Fibroblast of pulmonary artery (primary cell): ENCODE results near the gene CALHM2.

Source experiments
- DNase-seq: peaks from one replicate; pipeline ENCODE4 v3.0.0-alpha.2; 2010; ENCODE audit warnings: low read depth
- H3K4me3 ChIP-seq: replicated peaks from 2 replicates; pipeline ENCODE4 v1.5.1; 2011; ENCODE audit warnings: low read depth, mild to moderate bottlenecking, control low read depth, low read length, moderate library complexity
- CTCF ChIP-seq: IDR thresholded peaks from 2 replicates; pipeline ENCODE4 v1.5.1; 2011; ENCODE audit warnings: mild to moderate bottlenecking, control low read depth, low read length, inconsistent platforms; ENCODE audit errors: missing control alignments

The CALHM2 gene

DNA sequence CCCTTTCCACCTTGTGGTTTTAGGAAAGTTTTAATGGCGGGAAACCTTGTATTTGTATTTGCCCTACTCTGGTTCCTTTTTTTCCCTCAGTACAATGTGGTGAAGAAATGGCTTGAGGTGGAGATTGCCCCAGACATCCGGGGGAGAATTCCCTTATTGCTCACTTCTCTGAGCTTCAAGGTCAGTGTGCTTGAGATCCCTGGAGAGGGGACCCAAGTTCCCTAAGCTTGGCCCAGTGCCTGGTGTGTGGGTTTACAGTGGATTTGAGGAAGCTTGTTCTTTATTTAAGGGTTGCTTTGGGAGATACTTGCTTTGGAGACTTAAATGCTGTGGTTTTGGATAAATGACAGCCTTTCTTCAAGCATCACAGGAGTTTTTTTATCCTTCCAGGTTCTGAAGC lies 18.3 kb downstream of the CALHM2 start:
- DNase-seq = peak; percentile 84
- H3K4me3 ChIP-seq = no peak overlapping the region
- no peak for TF ChIP-seq CTCF

- no peak overlapping the region for H3K4me3 ChIP-seq
- no peak for TF ChIP-seq CTCF
- no peak for DNase-seq
These were observed 20.3 kb downstream of the CALHM2 start for GRCh38 chr10:103431902-103432301.

DNA sequence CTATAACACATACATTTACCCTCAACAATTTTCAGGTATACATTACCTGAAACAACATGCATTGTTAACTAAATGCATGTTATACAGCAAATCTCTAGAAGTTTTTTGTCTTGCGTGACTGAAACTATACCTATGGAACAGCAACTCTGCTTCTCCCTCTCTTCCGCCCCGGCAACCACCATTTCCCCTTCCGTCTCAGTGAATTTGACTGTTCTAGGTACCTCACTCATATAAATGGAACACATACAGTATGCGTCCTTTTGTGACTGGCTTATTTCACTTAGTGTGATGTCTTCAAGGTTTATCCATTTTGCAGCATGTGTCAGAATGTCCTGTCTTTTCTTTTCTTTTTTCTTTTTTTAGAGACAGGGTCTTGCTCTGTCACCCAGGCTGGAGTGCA lies 22.5 kb downstream of the CALHM2 start:
- H3K4me3 ChIP-seq = no peak overlapping the region
- no peak for TF ChIP-seq CTCF
- DNase-seq = no peak

GRCh38 chr10:103428989-103429643 lies 23.1 kb downstream of the CALHM2 start:
- no peak for TF ChIP-seq CTCF
- no peak overlapping the region for H3K4me3 ChIP-seq
- DNase-seq = no peak

GRCh38 chr10:103427866-103428265 lies 24.3 kb downstream of the CALHM2 start:
- H3K4me3 ChIP-seq = no peak overlapping the region
- TF ChIP-seq CTCF = no peak
- no peak for DNase-seq

GRCh38 chr10:103423748-103424147 lies 28.4 kb downstream of the CALHM2 start:
- no peak for DNase-seq
- no peak for TF ChIP-seq CTCF
- no peak overlapping the region for H3K4me3 ChIP-seq

DNA sequence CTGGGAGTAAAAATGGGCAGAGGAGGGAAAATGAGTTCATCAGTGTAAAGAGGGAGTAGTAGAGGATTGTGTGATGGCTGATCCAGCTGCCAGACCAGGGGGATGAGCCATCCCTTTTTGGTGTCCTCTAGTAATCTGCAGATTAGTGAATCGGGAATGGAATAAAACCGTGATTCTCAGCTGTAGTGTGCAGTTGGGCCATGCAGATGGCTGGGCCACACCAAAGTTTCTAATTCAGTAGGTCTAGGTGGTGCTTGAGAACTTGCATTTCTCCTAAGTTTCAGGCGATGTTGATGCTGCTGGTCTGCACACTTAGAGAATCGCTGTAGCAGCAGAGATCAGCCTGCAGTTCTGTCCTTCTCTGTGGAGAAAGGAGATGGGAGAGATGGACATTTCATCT lies 33.1 kb downstream of the CALHM2 start:
- no peak for TF ChIP-seq CTCF
- DNase-seq = no peak
- H3K4me3 ChIP-seq = no peak overlapping the region
